ENCODE results near the gene MUSK. TPM values are rescaled to one million over a fixed set of nuclear protein-coding genes. Genes with fewer than 3 reads are reported as not detected.

The MUSK gene
- polyA plus RNA-seq, 1 experiment = 0.58 TPM

GRCh38 chr9:110745676-110746075 lies 77.1 kb downstream of the MUSK start:
- H3K9me3 ChIP-seq (ENCODE audit: control insufficient read depth, insufficient read depth, low read length) = peaks cover 2% of the 10 kb centered on the region; the same call in 1 of the 2 replicates
- DNase-seq (ENCODE audit: low read depth, low spot score) = no peak
- H3K4me3 ChIP-seq (ENCODE audit: low read depth, low read length) = no peak overlapping the region
- no peaks in the 10 kb centered on the region for H3K27me3 ChIP-seq (ENCODE audit: control insufficient read depth, insufficient read depth, low read length)
- POLR2A ChIA-PET = interaction anchor here (0.9 to 1.3 kb wide), 3 partner anchors 9 to 95 kb away, joined by 3 read pairs; no protein-coding TSS in a partner anchor
- TF ChIP-seq, protein P1, sequence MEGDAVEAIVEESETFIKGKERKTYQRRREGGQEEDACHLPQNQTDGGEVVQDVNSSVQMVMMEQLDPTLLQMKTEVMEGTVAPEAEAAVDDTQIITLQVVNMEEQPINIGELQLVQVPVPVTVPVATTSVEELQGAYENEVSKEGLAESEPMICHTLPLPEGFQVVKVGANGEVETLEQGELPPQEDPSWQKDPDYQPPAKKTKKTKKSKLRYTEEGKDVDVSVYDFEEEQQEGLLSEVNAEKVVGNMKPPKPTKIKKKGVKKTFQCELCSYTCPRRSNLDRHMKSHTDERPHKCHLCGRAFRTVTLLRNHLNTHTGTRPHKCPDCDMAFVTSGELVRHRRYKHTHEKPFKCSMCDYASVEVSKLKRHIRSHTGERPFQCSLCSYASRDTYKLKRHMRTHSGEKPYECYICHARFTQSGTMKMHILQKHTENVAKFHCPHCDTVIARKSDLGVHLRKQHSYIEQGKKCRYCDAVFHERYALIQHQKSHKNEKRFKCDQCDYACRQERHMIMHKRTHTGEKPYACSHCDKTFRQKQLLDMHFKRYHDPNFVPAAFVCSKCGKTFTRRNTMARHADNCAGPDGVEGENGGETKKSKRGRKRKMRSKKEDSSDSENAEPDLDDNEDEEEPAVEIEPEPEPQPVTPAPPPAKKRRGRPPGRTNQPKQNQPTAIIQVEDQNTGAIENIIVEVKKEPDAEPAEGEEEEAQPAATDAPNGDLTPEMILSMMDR (IDR thresholded peaks at IDR 0.05; ENCODE audit: low read depth, low read length) = no peak
- CTCF ChIA-PET = no interaction called here
- H3K27ac ChIP-seq (ENCODE audit: low read depth, low read length) = peak overlapping the region; percentile 67

- ChIA-PET POLR2A (interaction anchor here (0.7 to 1.3 kb wide), 4 partner anchors 8 to 120 kb away, joined by 3 read pairs; no protein-coding TSS in a partner anchor), CTCF (no interaction called here)
- peaks cover 2% of the 10 kb centered on the region; the same call in 1 of the 2 replicates for H3K9me3 ChIP-seq (ENCODE audit: control insufficient read depth, insufficient read depth, low read length)
- H3K27me3 ChIP-seq (ENCODE audit: control insufficient read depth, insufficient read depth, low read length) = no peaks in the 10 kb centered on the region
- no peak for DNase-seq (ENCODE audit: low read depth, low spot score)
- peak overlapping the region; percentile 67 for H3K27ac ChIP-seq (ENCODE audit: low read depth, low read length)
- H3K4me3 ChIP-seq (ENCODE audit: low read depth, low read length) = no peak overlapping the region
- TF ChIP-seq, protein P1 (IDR thresholded peaks at IDR 0.05; ENCODE audit: low read depth, low read length) = no peak
Measured at GRCh38 chr9:110746211-110746930, 77.8 kb downstream of the MUSK start.

DNA sequence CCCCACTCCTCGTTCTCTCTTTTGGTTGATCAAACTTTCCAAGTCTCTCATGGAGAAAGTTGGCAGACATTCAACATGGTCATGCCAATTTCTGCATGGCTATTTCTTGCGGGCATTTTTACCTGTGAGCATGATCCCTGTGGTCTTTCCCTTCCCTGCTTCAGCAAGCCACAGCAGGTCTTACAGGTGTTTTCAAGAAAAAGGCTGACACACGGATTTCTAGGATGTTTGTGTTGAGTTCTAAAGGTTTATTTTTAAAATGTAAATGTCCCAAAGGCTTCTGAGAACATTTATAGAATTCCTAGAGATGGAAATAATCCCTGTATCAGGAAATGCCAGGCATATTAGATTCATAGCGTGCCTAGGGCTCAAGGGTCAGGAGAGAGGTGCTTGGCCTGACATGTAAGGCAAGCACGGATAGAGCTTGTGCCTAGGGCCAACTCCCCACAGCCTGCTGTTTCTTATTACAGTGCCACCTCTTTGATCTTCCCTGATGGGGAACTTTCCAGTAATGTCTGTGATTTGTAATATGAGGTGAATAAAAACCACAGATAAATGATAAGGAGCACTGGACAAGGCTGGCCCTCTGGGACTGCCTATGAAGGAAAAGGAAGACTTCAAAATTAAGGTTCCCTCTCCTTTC lies 79.8 kb downstream of the MUSK start:
- H3K4me3 ChIP-seq (ENCODE audit: low read depth, low read length) = no peak overlapping the region
- peaks cover 2% of the 10 kb centered on the region; the same call in 1 of the 2 replicates for H3K9me3 ChIP-seq (ENCODE audit: control insufficient read depth, insufficient read depth, low read length)
- H3K27me3 ChIP-seq (ENCODE audit: control insufficient read depth, insufficient read depth, low read length) = no peaks in the 10 kb centered on the region
- TF ChIP-seq, protein P1 (IDR thresholded peaks at IDR 0.05; ENCODE audit: low read depth, low read length) = no peak
- ChIA-PET CTCF (no interaction called here), POLR2A (no interaction called here)
- H3K27ac ChIP-seq (ENCODE audit: low read depth, low read length) = no peak overlapping the region
- DNase-seq (ENCODE audit: low read depth, low spot score) = no peak

DNA sequence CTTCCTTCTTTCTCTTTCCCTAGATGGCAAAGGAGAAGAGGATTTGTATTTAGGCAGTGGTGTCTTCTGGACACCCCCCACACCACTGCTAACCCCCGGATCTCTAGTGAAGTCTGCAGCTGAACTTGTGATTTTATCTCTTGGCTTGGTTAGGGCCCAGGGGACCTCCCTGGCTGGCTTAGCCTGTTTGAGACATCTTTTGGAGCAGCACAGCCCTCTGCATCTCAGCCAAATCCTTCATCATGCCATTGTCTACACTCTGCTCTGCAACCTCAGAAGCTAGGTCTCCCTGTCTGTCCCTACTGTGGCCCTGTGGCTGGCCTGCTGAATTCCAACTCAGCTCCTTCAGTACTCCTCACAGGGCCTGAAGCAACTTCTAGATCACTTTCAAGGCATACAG lies 81.7 kb downstream of the MUSK start:
- ChIA-PET POLR2A (no interaction called here), CTCF (no interaction called here)
- H3K9me3 ChIP-seq (ENCODE audit: control insufficient read depth, insufficient read depth, low read length) = peaks cover 2% of the 10 kb centered on the region; the same call in 1 of the 2 replicates
- H3K27me3 ChIP-seq (ENCODE audit: control insufficient read depth, insufficient read depth, low read length) = no peaks in the 10 kb centered on the region
- no peak overlapping the region for H3K27ac ChIP-seq (ENCODE audit: low read depth, low read length)
- TF ChIP-seq, protein P1 (IDR thresholded peaks at IDR 0.05; ENCODE audit: low read depth, low read length) = no peak
- DNase-seq (ENCODE audit: low read depth, low spot score) = no peak
- no peak overlapping the region for H3K4me3 ChIP-seq (ENCODE audit: low read depth, low read length)

DNA sequence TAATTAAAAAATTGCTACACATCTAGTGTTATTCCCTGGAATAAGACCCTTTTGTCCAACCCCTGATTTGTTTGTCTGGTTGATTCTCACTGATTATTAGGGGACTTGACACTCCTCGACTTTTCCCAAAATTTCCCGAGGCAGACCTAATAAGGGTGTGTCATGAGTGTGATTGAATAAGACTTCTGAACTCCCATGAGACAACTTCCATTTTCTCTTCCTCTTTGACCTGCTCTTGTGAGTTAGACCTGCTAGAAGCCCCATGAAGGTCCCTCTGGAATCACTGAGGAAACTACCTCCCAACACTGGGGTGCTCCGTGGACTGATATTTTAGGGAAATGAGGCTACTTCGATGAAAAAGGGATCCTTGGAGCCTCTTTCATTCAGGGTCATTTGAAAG lies 83.4 kb downstream of the MUSK start:
- TF ChIP-seq, protein P1 (IDR thresholded peaks at IDR 0.05; ENCODE audit: low read depth, low read length) = no peak
- Histone ChIP-seq H3K4me3 (ENCODE audit: low read depth, low read length) (no peak overlapping the region), H3K27ac (ENCODE audit: low read depth, low read length) (peak overlapping the region; percentile 71), H3K27me3 (ENCODE audit: control insufficient read depth, insufficient read depth, low read length) (no peaks in the 10 kb centered on the region), H3K9me3 (ENCODE audit: control insufficient read depth, insufficient read depth, low read length) (peaks cover 2% of the 10 kb centered on the region; the same call in 1 of the 2 replicates)
- no peak for DNase-seq (ENCODE audit: low read depth, low spot score)
- POLR2A ChIA-PET = interaction anchor here (1.0 kb wide), 1 partner anchor 55 kb away, joined by 3 read pairs; no protein-coding TSS in a partner anchor
- CTCF ChIA-PET = no interaction called here
